SKM-1 treated with dmso at 0.1 percent for 144 hours (cell line): ENCODE measurements around the gene REM2.
A peak's percentile ranks its signal among the peaks of the same experiment; 100 is the strongest.

ENCODE experiments used
- DNase-seq: peaks from one replicate; lab custom pipeline; 2025; ENCODE audit not compliant: unreplicated experiment; lab: John Stamatoyannopoulos, UW

REM2 gene

DNA sequence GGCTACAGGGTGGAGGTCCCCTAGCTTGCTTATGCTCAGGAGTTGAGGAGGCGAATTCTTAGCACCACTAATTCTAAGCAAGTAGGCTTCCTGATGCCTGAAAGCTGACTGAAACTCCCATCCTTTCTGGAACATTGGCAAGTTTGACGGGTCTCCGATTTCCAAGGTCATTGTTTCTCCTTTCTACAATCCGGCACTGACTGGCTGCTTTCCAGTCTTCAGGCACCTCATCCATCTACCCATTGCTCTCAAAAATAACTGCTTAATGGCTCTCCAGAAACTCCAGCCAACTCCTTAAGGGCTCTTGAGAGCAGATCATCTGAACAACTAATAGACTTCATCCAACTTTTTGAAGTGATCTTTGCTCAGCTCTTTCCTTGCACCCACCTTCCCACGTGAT lies 13.3 kb downstream of the REM2 start:
- no peak for DNase-seq

DNA sequence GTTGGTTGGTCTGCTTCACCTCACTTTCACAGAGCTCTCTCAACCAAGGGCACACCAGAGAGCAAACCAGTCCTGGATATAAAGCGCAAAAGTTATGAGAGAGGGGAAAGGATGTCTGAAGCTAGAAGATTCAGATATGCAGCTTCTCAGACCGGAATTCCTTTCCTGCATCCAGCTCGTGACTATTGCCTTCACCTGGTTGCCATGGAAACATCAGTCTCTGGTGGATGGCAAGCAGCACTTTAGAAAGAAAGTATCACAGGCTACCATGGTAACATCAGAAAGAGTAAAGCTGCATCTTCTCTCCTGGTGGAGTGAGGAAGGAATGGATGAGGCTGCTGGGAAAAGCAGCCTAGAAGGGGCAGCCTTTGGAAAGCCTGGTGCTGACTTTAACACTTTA lies 13.7 kb downstream of the REM2 start:
- DNase-seq, result no peak

DNA sequence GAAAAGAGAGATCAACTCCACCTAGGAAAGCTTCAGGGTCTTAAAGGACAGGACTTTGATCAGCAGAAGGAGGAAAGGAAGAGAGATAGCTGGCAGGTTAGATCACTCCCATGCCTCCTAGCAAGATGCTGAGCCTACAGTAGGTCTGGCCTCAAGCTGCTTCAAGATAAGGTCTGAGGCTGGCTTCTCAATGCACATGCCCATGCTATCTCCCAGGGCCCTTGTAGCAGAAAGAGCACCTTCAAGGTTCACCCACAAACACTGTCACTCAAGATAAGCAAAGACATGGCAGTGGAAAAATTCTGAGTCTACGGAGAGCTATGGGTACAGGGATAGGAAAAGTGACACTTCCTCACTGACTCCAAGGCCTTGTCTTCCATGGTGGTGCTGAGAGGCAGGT lies 14.3 kb downstream of the REM2 start:
- DNase-seq, result no peak

DNA sequence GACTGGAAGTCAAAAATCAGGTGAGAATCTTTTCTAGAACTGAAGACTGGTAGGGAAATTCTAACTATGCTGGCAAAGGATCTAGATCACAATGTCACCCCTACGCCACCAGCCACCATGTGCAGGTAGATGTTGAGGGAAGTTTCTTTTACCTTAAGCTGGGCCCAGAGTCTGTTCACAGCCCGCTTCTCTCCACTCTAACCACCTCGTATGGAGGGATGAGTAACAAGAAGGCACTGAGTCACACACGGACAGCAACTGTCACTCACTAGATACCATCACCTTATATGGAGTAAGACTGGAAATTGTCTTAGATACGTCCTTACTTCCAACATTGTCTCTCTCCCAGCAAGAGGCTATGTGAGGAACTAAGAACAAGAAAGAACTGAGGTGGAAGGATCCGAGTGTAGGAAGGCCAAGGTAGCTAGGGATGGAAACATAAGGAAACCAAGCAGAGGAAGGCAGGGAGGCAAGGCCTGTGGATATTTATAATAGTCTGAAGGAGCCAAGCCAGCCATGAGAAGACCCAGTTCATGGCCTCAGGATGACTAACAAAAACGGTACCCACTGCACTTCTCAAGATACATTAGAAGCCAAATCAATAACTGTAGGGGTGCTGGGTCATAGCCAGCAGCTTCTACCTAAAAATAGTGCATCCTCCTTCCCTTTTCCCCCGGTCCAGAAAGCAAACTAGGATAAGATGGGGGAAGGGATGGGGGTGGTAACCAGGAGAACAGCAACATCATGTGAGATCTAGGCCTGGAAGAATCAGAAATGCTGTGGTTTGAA lies 15.5 kb downstream of the REM2 start:
- no peak for DNase-seq

DNA sequence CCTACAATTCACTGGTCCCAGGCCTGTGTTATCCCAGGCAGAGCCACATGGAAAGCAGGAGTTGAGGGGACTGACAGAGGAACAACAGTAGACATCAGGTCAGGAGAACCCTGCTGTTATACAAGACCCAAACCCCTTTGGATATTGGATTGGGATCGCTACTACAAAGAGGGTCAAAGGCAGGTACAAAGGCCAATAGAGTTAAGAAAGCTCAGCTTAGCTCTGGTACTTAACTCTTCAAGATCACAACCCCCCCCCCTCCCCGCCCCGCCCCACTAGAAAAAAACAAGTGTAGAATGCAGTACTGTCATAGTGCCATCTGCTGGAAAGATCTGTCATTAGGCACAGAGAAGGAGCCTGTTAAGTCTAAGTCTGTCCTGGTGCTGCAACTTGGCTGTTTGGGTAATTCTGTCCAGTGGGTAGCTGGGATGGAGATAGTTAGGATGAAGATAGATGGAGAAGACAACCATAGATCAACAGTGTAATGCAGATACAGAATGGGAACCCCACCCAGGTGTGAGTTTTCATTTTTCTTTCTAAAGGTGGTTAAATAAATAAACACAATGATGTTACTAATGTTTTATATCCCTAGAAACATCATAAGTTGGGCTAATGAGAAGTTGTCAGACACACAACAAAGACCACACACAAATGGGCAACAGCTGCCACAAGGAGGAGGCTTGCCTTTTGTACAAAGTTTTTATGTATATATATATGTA lies 17.2 kb downstream of the REM2 start:
- peak; percentile 18 for DNase-seq

DNA sequence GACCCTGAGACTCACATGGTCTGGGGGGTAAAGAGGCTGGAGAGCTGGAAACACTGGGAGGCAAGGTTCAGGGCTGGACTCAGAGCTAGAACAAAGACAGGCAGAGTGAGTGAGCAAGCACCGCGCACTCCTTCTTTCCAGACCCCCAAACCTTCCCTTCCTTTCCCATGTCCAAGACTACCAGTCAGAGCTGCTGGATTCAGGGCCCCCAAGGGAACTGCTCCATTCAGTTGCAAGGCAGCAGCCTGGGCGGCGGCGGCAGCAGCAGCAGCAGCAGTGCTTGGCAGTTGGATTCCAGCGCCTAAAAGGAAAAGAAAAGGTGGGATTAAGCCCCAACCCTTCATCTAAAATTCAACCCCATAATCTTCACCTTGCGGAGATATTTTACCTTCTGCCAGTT lies 18.8 kb downstream of the REM2 start:
- DNase-seq, result no peak

DNA sequence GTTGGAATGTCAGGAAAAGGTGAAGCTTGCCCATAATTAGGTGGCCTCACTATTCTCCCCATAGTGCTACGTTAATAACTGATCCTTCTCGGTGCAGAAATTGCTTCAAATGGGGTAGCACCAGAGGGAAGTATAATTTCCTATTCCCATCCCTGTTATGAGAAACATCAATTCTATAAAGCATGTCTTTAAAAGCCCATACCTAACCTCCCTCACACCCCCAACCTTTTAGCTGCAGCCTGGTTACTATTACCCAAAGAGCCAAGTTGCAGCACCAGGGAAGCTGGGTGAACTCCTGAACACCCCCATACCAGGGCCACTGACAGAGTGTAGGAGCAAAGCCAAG lies 20.7 kb downstream of the REM2 start:
- DNase-seq, result no peak

DNA sequence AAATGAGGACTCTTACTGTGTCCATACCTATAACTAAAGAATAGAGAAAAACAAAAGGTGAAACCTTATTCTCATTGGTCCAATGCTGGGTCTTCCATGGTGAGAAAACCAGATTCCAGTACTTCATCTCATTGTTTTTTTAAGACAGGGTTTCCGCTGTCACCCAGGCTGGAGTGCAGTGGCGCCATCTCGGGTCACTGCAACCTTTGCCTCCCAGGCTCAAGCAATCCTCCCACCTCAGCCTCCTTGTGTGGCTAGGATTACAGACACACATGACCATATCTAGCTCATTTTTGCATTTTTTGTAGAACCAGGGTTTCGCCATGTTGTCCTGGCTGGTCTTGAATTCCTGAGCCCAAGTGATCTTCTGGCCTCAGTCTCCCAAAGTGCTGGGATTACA lies 22.6 kb downstream of the REM2 start:
- DNase-seq, result no peak

DNA sequence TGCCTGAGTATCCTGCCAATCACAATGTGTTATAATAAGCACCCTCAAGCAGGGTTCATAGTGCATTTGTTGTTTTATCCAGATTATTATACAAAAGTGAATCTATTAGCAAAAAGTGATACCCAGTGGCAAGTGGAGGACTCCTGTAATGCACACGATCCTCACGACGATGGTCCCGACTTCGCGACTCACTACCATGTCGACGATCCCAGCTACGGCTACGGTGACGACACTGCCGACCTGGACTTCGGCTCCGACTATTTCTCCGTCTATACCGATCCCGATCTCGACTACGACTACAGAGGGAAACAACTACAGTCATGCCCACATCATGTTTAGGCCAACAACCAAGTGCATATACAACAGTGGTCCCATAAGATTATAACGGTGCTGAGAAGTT lies 23.1 kb downstream of the REM2 start:
- DNase-seq, result no peak

DNA sequence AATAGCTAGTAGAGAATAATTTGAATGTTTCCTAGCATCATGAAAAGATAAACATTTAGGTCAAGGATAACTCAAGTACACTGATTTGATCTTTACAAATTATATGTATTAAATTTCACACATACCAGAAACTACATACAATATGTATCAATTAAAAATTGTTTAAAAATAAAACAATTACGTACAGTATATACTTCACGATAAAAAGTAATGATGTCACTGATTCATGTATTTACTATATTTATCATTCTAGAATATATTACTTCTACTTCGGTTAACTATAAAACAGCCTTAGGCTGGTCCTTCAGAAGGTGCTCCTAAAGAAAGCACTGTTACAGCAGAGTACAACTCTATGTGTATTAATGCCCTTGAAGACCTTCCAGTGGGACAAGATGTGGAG lies 24.4 kb downstream of the REM2 start:
- no peak for DNase-seq

DNA sequence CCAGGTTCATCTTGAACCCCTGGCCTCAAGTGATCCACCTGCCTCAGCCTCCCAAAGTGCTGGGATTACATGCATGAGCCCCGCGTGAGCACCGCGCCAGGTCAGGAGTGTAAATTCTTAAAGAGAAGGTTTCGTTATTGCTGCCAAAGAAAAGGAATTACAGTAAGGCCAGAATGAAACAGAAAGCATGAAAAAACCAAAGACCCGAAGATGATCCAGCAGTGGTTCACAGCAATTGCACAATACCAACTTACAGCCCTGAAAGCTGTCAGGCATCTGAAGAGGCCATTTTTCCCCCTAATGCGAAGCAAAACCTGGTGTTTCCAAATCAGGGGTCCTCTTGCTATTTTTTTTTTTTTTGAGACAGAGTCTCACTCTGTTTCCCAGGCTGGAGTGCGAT lies 25.6 kb downstream of the REM2 start:
- DNase-seq, result no peak

DNA sequence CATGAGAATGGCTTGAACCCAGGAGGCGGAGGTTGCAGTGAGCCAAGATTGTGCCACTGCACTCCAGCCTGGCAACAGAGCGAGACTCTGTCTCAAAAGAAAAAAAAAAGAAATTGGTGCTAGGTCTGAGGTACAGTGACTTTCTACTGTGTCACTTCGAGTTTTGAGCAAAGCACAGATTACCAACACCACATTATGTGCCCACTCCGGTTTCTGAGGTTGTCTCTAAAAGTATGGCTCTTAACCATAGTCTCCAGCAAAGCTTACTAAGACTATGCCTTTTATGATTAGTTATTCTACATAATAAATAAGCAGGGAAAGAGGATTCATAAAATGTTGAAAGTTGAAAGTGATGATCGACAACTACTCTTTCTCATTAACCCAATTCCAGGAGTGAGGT lies 27.9 kb downstream of the REM2 start:
- DNase-seq, result no peak

DNA sequence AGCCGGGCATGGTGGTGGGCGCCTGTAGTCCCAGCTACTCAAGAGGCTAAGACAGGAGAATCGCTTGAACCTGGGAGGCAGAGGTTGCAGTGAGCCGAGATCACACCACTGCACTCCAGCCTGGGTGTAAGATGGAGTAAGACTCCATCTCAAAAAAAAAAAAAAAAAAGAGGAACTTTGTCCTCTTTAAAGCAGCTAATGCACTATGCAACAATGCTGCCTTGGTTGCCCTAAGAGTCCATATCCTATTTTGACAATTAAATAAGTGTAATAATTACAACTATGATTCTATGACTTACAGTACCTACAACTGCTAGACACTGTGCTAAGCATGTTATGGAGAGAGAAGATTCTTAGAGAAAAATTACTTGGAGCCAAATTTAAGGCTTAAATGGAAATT lies 31.8 kb downstream of the REM2 start:
- peak; percentile 7 for DNase-seq

DNA sequence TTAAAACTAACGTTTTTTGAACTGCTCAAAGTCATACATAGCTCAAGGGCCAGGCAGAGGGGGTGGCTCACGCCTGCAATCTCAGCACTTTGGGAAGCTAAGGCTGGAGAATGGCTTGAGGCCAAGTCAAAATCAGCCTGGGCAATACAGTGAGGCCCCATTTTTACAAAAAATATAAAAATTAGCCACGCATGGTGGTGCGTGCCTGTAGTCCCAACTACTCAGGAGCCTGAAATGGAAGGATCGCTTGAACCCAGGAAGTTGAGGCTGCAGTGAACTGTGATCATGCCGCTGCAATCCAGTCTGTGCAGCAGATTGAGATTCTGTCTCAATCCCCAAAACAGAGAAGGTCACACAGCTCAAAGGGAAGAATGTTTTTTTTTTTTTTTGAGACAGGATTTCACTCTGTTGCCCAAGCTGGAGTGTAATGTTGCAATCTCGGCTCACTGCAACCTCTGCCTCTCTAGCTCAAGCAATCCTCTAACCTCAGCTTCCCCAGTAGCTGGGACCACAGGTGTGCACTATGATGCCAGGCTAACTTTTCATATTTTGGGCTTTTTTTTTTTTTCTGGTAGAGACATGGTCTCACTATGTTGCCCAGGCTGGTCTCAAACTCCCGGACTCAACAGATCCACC lies 33.0 kb downstream of the REM2 start:
- peak; percentile 68 for DNase-seq

DNA sequence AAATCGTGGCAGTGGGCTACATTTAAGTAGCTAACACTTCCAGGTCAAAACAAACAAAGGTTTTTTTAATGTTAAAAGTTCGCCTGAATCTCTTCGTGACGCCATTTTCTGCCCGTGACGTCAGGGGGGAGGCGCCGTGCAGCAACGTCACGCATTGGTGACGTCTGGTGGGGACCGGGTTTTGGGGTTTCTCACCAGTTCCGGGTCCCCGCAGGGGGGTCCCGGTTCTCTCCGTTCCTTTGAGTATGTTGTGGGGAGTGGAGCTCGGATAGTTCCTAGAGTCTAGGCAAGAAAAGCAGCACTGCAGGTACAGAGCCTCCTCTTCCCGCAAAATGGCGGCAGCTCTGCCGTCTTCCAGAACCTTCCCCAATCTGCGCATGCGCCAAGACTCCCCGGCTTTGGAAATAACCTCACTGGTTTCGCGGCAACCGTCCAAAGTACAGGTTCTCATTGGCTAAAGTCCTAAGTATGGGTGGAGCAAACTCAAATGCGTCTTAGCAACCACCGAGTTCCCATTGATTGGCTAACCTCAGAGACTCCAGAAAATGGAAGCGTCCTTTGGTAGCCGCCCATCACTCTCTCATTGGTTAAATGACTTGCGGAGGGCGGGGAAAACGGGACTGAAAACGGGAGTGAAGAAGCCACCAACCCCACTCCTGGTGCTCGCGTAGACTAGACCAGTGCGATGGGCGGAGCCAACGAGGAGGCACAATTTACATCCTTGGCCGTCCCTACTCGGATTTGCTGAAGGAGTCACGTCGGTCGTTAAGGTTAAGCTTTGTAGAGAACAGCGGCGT lies 36.0 kb downstream of the REM2 start, which contains the start of gene RBM23:
RBM23 (minus strand) TSS at position 346 of the 797 bp plus-strand sequence.
- peak; percentile 91 for DNase-seq

DNA sequence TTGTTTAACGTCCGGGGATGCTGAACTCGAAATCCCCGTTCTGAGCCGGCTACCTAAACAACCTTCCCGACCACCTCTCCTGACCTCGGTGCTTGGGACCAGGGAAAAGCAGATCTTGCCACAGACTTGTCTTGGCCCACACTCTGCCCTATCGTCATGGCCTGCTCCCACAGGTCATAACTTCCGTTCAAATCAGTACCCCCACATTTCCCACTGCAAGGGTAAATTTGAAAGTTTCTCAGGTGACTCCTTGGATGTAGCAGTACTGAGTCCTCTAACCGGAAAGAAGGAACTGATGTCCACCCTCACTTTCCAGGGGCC lies 36.5 kb downstream of the REM2 start:
- no peak for DNase-seq

DNA sequence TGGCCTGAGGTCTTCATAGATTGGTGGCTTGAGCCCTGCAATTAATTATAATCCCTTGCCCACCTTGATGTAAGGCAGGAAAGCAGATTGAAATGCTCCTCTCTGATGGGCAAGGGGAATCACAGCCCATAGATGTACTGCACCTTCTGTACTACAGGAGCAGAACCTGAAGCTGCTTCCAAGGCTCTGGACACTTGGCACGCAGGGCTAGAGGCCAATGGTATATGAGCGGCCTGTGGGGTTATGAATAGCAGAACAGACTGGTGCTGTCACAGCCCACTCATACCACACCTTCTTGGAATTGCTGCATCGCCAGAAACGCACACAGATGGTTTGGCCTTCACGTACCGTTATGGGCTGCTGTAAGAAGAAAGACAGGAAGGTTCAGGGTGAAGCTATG lies 37.7 kb downstream of the REM2 start:
- DNase-seq, result no peak

DNA sequence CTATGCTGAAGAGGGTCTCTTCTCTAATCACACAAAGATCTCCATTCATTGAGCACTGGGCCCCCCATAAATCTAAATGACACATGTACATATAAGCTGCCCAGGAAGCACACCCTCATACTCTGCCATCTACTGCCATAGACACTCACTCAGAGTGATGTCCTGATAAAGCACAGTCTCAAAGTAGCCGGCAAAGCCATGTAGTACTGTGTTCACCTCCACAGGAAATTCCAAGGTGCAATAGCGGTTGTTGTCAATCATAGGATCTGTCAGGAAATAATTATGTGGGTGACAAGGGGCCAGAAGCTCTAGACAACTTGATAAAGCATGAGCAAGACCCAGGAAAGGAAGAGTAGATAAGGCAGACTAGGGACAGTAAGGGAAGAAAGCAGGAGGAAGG lies 39.3 kb downstream of the REM2 start:
- no peak for DNase-seq

DNA sequence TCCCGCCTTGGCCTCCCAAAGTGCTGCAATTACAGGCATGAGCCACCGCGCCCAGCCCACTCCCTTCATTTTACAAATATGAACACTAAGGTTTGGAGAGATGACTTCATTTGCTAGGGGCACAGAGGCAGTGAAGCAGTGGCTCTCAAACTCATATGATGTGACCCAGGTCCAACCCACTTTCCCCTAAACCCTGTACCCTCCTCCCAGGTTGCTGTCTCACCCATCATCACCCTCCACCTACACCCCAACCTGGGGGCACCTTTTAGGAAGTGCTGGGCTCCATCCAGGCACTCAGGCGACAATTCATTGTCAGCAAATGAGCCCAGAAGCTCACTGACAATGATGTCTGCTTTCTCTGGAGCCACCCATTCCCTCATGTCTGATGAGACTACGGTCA lies 40.7 kb downstream of the REM2 start:
- DNase-seq, result no peak

DNA sequence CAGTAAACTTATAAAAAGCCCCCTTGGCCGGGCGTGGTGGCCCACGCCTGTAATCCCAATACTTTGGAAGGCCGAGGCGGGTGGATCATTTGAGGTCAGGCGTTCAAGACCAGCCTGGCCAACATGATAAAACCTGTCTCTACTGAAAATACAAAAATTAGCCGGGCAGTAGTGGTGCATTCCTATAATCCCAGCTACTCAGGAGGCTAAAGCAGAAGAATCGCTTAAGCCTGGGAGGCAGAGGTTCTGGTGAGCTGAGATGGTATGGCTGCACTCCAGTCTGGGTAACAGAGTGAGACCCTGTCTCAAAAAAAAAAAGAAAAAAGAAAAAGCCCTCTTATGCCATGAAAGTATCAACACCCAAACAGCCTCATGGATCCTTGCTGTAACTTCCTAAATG lies 42.5 kb downstream of the REM2 start:
- DNase-seq, result no peak

DNA sequence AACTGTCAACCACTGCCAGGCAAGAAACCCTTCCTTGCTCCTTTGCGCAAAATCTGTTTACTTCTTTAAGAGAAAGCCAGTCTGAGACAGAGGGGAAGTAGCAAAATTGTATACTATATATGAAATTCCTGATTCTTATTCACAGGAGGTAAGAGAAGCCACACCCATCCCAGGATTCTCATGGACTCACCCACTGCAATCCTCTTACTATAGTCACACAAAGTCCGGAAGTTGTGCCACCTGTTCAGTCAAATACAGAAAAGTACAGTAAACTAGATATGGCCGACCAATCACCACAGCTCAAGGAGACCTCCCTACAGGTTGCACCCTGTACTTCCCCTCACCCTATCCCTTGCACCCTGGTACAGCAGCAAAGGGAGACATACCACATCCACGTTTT lies 43.3 kb downstream of the REM2 start:
- no peak for DNase-seq
